Forelimb muscle (tissue), 1 donor: ENCODE measurements around the gene ARHGEF26. TPM values are rescaled to one million over a fixed set of nuclear protein-coding genes. Genes with fewer than 3 reads are reported as not detected.
A peak's percentile ranks its signal among the peaks of the same experiment; 100 is the strongest.

ENCODE experiments used
- DNase-seq: peaks from one replicate; pipeline ENCODE4 v3.0.0-alpha.2; 2013; ENCODE audit warnings: low read depth
- polyA plus RNA-seq: library from polyadenylated mRNA; unstranded; fragments of 120-200 nt; gene quantifications from one replicate; pipeline ENCODE4 v1.2.1, GENCODE V29; 2013; ENCODE audit not compliant: insufficient read length

Gene ARHGEF26
- polyA plus RNA-seq, 1 donor, result 10.3 TPM

DNA sequence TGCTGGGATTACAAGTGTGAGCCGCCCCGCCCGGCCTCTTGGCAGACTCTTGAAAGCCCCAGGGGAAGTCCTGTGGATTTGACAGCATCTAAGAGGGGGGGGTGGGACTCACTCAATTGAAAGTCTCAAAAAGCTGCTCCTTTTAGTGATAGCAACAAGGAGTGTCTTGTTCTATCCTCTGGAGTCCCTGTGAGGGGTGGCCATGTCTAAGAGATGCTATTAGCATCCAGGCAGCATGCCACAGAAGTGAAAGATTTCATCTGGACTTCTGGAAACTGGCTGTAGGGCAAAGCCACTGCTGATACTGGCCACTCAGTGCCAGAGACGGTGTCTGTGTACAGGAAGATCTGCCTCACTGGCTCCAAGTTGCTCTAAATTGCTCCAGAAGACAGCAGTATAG lies 129.1 kb downstream of the ARHGEF26 start:
- DNase-seq, result no peak

DNA sequence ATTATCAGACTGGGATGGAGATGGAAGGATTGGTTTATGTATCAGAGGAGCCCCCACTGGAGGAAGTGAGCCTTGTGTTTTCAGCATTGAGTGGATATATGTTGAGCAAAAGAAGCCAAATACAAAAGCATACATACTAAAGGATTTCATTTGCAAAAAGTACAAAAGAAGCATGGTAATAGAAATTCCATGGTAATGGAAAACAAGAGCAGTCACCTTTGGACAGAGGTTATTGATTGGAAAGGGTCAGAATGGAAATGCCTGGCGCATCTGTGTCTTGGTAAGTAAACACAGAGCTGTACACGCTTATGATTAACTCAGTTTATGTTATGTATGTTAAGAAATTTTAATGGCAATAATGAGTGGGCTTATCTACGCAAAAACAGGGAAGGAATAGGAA lies 130.4 kb downstream of the ARHGEF26 start:
- no peak for DNase-seq

DNA sequence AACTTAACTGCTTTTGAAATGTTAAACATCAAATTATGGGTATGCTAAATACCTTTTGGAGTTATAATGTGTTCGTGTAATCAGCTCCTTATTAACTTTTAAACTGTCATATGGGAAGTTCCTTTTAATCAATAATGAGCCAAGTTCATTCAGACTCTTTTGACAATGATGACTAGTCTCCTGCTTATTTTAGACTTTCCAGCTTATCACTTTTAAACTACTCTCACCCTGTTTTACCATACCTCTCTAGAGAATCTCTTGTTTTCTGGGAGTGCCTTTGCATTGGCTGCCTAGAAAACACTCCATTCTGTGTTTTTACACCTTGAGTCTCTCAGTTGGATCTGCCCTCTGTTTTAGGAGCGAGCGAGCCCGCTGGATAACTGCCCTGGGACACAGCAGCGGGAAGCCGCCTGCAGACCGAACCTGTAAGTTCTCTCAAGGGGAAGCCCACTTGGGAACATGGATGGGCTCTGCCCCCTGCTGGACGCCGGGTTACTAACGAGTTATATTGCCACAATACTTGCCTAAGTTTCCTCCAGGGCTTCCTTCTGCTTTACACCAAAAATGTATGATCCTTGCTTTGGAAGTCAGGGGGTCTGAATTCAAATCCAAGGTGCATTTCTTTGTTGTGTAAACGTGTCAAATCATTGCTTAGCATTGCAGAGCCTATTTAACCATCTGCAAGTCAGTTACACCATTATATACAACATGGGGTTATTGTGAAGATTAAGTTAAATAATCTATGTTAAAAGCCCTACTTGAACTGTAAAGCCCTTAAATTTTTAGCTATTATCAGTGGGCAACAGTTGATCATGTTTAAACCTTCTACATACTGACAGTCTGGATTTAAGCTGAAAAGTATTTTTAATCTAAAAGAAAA lies 131.8 kb downstream of the ARHGEF26 start:
- peak; percentile 65 for DNase-seq

DNA sequence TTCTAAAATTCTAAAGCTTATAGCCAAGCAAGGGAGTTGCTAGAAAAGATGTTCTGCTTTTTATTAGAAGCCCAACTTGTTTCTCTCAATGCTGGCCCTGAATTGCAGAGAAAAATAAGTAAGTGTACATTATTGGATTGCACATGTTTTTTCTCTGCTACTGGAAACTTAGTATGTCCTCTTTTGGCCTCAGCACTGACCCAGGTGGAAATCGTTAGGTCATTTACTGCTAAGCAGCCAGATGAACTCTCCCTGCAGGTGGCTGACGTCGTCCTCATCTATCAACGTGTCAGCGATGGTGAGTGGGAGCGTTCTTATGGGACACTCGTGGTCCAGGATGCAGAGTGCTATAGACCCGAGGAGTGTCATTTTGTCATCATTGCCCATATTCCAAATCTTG lies 133.3 kb downstream of the ARHGEF26 start:
- DNase-seq, result no peak

DNA sequence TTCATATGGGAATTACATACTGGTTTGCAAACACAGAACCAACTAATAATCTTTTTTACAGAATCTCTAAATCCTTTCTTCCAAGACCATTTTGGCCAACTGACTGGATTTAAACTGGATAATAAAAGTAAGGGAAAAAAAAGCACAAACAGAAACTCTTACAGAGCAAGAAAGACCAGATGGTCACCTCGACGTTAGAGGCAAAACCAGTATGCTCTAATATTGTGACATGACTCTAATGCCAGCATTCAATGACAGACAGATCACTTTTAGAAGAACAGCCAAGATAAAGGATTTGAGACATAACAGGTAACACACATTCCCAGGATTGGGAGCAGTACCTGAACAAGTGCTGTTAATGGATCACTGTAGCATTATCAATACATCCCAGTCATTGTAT lies 152.2 kb downstream of the ARHGEF26 start:
- no peak for DNase-seq

DNA sequence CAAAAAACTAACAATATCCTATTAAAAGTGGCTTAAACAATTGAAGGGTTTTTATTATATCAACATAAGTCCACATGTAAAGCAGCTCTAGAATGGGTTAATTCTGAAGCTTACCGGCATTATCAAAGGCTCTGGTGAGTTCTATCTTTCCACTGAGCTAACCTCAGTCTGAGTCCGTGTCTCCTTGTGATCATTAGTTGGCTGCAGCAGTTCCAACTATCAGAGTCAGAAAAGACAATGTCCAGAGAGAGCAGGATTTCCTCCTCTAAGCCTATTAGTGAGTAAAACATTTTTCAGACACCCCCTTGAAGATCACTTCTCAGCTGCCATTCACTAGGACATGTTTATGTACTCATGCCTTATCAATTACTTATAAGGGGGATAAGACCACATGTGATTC lies 153.2 kb downstream of the ARHGEF26 start:
- DNase-seq, result no peak

DNA sequence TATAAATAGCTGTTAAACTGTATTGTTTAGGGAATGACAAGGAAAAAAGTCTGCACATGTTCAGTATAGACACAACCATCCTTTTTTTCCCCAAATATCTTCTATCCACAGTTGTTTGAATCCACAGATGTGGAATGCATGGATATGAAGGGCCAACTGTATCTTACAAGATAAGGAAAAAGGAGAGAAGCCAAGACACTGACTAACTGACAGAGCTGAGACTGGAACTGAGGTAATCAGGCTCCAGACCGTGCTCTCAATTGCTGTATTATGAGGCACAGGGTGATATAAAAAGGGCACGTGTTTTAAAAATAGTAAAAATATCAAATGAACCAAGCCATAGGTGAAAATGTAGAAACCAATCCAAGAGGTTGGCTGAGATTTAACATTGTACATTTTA lies 154.1 kb downstream of the ARHGEF26 start:
- no peak for DNase-seq

DNA sequence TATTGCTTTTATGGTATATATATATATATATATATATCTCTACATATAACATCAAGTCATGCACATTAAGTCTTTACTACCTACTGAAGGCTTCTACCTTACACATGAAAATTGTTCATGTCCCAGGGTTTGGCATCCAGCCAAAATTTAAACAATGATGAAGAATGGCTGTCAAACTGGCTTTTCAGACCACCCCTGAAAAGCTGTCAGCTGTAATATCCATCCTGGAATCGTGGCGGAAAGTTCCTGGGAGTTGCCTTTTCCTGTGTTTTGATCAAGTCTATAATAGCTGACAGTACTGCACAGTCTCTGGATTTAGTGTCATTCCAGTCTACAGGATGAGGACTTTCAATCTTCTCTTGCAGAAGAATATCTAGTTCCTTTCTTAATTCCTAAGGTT lies 154.8 kb downstream of the ARHGEF26 start:
- no peak for DNase-seq

DNA sequence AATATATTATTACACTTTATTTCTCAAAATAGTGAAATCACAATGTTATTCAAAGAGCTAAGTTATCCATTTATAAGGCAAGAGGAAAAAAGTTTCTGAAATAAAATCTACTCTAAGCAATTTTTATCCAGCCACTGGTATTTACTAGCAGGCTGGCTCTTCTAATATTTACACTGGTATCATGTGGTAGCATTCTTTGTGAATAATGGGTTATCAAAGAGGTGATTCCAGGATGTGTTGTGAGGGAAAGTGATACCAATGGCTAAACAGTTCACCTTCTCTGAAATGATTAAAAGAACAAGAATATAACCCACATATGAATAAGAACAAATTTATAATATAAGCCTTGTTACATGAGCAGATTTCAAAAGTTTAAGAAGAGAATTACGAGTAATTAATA lies 159.0 kb downstream of the ARHGEF26 start:
- DNase-seq, result no peak

DNA sequence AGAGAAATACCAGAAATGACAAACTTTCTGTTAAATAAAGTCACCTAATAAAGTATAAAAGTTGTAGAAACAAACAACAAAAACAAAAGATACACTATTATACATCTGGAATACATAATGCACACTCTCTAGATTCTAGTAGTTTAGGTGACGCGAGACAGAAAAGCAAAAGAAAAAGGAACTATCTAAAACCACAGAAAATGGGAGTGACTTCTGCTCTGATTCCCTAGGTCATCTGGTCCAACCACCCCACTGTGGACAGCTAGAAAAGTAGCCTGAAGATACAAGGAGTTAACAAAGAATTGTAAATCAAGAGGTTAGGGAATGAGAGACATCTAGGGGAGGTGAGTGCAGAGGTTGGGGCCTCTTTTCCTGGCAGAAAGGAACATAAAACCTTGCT lies 164.0 kb downstream of the ARHGEF26 start:
- DNase-seq, result no peak

DNA sequence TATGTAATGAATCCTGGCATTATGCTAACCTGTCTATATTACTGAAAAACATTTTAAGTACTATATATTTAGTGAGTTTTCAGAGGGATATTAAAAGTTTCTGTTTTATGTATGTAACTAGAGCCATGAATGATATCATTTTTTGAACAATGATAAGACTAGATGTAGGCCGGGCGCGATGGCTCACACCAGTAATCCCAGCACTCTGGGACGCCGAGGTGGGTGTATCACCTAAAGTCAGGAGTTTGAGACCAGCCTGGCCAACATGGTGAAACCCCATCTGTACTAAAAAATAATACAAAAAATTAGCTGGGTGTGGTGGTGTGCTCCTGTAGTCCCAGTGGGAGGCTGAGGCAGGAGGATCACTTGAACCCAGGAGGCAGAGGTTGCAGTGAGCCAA lies 169.0 kb downstream of the ARHGEF26 start:
- DNase-seq, result no peak

DNA sequence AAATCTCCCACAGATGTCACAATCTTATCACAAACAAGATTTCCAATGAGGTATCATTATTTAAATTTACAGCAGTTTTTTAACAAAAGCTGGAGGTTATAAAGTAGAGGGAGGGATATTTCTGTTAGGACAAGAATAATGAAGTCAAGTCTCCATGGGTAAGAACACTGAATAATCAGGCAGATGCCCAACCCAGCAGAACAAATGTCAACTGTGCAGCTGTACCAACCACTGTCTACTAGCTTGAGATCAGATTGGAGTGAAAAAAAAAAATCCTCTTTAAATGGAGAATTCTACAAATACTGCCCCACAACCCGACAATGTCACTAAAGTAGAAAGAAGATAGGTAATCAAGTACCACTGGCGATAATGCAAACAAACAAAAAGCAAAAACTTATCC lies 172.8 kb downstream of the ARHGEF26 start:
- no peak for DNase-seq

DNA sequence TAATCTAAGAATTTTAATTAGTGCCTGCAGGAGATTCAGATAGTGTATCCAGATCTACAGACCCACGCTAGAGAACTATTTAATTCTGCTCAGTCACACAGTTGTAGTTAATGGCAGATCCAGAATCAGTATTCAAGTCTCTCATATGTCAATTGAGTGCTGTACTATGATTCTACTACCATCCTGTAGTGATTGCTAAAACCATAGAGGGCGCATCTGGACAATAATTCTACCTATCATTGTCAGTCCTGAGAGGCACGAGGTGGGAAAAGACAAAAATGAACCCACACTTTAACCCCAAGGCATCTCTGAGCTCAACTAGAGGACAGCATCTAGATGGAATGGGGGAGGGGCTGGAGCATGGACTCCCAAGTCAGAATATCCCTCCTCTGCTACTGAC lies 180.4 kb downstream of the ARHGEF26 start:
- no peak for DNase-seq

DNA sequence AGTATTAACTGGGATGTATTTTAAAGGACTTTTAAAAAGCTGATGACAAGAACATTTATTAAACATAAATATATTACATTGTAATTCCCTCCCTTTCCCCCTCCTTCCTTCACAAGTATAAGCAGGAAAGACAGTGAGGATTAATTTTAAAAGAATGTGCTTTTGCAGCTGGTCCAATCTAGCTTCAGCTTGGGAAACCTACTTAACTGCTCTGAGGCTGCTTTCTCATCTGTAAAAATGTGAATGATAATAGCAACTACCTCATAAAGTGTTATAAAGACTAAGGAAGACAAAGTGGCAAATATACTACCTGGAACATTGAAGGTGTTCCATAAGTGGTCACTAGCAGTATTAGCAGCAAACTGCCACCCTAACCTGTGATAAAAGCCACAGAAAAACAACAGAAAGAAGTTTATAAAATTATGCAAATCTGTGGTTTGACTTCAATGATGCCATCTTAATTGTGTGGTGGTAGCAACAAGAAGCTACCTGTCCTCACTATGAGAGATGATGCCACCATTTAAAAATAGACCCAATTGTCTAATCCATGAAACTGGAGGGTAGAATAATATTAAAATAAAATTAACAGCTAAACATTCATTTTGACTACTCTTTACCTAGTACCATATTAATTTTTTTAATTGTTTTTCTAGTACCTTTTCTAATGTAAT lies 183.1 kb downstream of the ARHGEF26 start:
- no peak for DNase-seq

DNA sequence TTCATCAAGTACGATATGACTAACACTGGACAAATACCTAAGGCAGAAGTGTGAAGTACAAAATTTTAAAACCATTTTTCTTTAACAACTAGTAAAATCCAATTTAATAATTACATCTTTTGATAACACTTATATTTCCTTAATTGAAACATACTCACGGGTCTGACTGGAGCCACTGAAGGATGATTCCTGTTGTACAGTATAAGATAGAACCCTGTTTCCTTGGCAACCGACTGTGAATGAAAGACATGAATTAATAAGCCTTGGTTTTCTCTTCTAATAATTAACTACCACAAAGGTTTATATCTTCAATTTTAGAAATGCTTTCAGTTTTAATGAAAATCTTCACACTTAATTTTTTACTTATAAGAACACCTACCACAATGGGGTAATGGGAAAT lies 183.7 kb downstream of the ARHGEF26 start:
- DNase-seq, result no peak

DNA sequence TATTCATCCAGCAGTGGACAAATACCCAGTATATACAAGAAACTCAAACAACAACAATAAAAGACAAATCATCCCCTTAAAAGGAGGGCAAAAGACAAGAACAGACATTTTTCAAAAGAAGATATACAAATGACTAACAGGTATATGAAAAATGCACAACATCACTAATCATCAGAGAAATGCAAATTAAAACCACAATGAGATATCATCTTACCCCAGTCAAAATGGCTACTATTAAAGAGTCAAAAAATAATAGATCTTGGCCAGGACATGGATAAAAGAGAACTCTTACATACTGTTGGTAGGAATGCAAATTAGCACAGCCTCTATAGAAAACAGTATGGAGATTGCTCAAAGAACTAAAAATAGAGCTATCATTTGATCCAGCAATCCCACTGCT lies 186.2 kb downstream of the ARHGEF26 start:
- no peak for DNase-seq

Other genes starting within 250 kb of the ARHGEF26 start
- 45.2 TPM for gene DHX36, start 203.1 kb downstream of the ARHGEF26 start, polyA plus RNA-seq